ENCODE measurements around the gene EFNA1. TPM values are rescaled to one million over a fixed set of nuclear protein-coding genes. Genes with fewer than 3 reads are reported as not detected.
A peak's percentile ranks its signal among the peaks of the same experiment; 100 is the strongest.

The EFNA1 gene
- polyA plus RNA-seq, 1 of the 3 experiments (the other 2 are of a cell fraction) = 14.4 TPM

DNA sequence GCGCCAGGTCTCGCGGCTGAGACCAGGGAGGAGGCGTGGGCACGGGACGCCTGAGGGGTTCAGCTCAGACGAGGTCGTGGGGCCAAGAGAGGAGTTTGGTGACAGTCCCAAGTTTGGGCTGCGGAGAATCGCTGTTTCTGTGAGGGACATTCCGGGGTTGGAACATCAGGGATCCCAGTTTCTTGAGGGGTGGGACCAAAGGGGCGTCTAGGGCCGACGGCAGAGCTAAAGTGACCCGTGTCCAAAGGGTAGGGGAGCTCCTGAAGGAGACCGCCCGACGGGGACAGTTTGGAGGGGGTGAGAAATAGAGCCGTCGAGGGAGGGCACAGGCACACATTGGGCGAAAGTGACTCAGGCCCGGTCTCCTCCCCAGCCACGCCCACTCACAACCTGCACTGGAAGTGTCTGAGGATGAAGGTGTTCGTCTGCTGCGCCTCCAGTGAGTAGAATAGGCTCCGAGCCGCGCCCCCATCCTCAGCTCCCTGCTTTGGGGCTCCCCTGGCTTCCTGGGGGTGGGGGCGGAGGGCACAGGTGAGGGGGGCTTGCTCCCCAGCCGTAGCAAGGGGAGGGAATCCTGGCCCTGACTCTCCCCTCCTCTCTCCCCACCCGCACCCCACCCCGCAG, 42.1 kb upstream of the EFNA1 start:
- peaks cover 6 to 25% of the 10 kb centered on the region in 2 experiments; a peak in 3 of 4 replicates for H3K4me1 ChIP-seq (ENCODE audit: control insufficient read depth in 1 of 2, insufficient read depth in 2 of 2, low read depth in 1 of 2, low read length in 1 of 2)
- H2AFZ ChIP-seq (ENCODE audit: low read depth) = peak overlapping the region; percentile 99
- peak overlapping the region; percentile 78 for H3K4me2 ChIP-seq
- peak; percentile 44 for DNase-seq
- POLR2A ChIA-PET = interaction anchor here (0.7 to 2.0 kb wide), 3 partner anchors 85 to 89 kb away, joined by 3 to 4 read pairs (median 3); partner anchors contain the start of gene KRTCAP2
- H3K36me3 ChIP-seq (replicated peaks in 1 of 2; ENCODE audit: control insufficient read depth in 1 of 2, insufficient read depth in 2 of 2, low read length in 1 of 2) = no peaks in the 10 kb centered on the region
- TF ChIP-seq, protein P1, sequence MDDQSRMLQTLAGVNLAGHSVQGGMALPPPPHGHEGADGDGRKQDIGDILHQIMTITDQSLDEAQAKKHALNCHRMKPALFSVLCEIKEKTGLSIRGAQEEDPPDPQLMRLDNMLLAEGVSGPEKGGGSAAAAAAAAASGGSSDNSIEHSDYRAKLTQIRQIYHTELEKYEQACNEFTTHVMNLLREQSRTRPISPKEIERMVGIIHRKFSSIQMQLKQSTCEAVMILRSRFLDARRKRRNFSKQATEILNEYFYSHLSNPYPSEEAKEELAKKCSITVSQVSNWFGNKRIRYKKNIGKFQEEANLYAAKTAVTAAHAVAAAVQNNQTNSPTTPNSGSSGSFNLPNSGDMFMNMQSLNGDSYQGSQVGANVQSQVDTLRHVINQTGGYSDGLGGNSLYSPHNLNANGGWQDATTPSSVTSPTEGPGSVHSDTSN (IDR thresholded peaks at IDR 0.05) = no peak
- no peak for TF ChIP-seq REST (IDR thresholded peaks at IDR 0.05; ENCODE audit: low read depth, low read length)
- TF ChIP-seq FOXJ3 (CRISPR knock-in tag; IDR thresholded peaks at IDR 0.05) = no peak
- TF ChIP-seq JUND (IDR thresholded peaks at IDR 0.05) = no peak
- no peak for TF ChIP-seq SMC3 (IDR thresholded peaks at IDR 0.05; ENCODE audit: low read depth, low read length)
- TF ChIP-seq CTCF (IDR thresholded peaks at IDR 0.05) = no peak
- TF ChIP-seq EP300 (IDR thresholded peaks at IDR 0.05; ENCODE audit: borderline replicate concordance in 1 of 2, low read depth in 1 of 2, low read length in 1 of 2) = no peak
- no peak for TF ChIP-seq EZH2phosphoT487 (IDR thresholded peaks at IDR 0.05; ENCODE audit: borderline replicate concordance, low read depth)
- TF ChIP-seq ZBTB33 (IDR thresholded peaks at IDR 0.05; ENCODE audit: borderline replicate concordance, low read depth) = no peak
- no peak for TF ChIP-seq MXI1 (IDR thresholded peaks at IDR 0.05; ENCODE audit: low read depth, low read length)
- no peak for TF ChIP-seq NFIC (IDR thresholded peaks at IDR 0.05; ENCODE audit: borderline replicate concordance)
- no peak for TF ChIP-seq CHD2 (IDR thresholded peaks at IDR 0.05; ENCODE audit: low read length, partially characterized antibody)
- TF ChIP-seq, protein P2, sequence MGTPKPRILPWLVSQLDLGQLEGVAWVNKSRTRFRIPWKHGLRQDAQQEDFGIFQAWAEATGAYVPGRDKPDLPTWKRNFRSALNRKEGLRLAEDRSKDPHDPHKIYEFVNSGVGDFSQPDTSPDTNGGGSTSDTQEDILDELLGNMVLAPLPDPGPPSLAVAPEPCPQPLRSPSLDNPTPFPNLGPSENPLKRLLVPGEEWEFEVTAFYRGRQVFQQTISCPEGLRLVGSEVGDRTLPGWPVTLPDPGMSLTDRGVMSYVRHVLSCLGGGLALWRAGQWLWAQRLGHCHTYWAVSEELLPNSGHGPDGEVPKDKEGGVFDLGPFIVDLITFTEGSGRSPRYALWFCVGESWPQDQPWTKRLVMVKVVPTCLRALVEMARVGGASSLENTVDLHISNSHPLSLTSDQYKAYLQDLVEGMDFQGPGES (IDR thresholded peaks at IDR 0.05; ENCODE audit: low read depth, low read length) = no peak
- TF ChIP-seq RCOR1 (IDR thresholded peaks at IDR 0.05; ENCODE audit: low read length) = no peak
- TF ChIP-seq YY1 (IDR thresholded peaks at IDR 0.05; ENCODE audit: low read depth) = no peak
- no peak for TF ChIP-seq RFX5 (IDR thresholded peaks at IDR 0.05; ENCODE audit: low read length)
- TF ChIP-seq FOSL2 (IDR thresholded peaks at IDR 0.05; ENCODE audit: borderline replicate concordance, low read depth) = no peak
- TF ChIP-seq RXRA (IDR thresholded peaks at IDR 0.05; ENCODE audit: borderline replicate concordance, low read depth) = no peak
- TF ChIP-seq, protein P3, sequence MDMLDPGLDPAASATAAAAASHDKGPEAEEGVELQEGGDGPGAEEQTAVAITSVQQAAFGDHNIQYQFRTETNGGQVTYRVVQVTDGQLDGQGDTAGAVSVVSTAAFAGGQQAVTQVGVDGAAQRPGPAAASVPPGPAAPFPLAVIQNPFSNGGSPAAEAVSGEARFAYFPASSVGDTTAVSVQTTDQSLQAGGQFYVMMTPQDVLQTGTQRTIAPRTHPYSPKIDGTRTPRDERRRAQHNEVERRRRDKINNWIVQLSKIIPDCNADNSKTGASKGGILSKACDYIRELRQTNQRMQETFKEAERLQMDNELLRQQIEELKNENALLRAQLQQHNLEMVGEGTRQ (IDR thresholded peaks at IDR 0.05; ENCODE audit: borderline replicate concordance, low read depth, low read length) = no peak
- peak overlapping the region; percentile 77 to 79 for H3K4me3 ChIP-seq (ENCODE audit: low read depth in 2 of 2, low read length in 1 of 2)
- H3K9me2 ChIP-seq = no peaks in the 10 kb centered on the region
- H3K27ac ChIP-seq (ENCODE audit: low read depth in 2 of 2, low read length in 1 of 2) = peak overlapping the region; percentile 69 to 94; a peak in 3 of 4 replicates
- H3K27me3 ChIP-seq (ENCODE audit: insufficient read depth) = peaks cover 8% of the 10 kb centered on the region
- CTCF ChIA-PET = interaction anchor here (0.6 to 5.3 kb wide), 62 partner anchors 10 to 606 kb away, joined by 3 to 156 read pairs (median 5); partner anchors contain the start of genes ADAM15, EFNA1, EFNA4 and KRTCAP2
- no peaks in the 10 kb centered on the region for H4K20me1 ChIP-seq (ENCODE audit: insufficient read depth)
- WGBS (ENCODE audit: low lambda C conversion rate) = 4% methylated on average over 13 of the region's 32 CpGs
- H3F3A ChIP-seq (replicated peaks; ENCODE audit: insufficient read depth) = peaks cover 3% of the 10 kb centered on the region
- peak overlapping the region; percentile 56; the same call in 1 of the 2 replicates for H3K9ac ChIP-seq
- no peaks in the 10 kb centered on the region for H3K79me2 ChIP-seq (ENCODE audit: insufficient read depth)
- H3K9me3 ChIP-seq = no peaks in the 10 kb centered on the region

Data from SK-N-SH (cell line).